Inflammatory macrophage (primary cell): ENCODE data around the gene FAM83C.
A peak's percentile ranks its signal among the peaks of the same experiment; 100 is the strongest.
"Not testable (repeated sequence)": the region's sequence is repeated elsewhere in the genome, so short reads cannot be mapped to it uniquely, and the experiment has no call there.

Source experiments
- DNase-seq, 2 donors: peaks; one replicate each; pipeline ENCODE4 v3.0.0-alpha.2; 2020 to 2022

FAM83C gene

GRCh38 chr20:35263532-35264341 is 28.5 kb downstream of the FAM83C start:
- DNase-seq, result no peak

GRCh38 chr20:35262731-35263531 is 29.3 kb downstream of the FAM83C start:
- not testable (repeated sequence) for DNase-seq

- not testable (repeated sequence) for DNase-seq
Measured at GRCh38 chr20:35262321-35262720, 29.9 kb downstream of the FAM83C start.

GRCh38 chr20:35260426-35260825 is 31.8 kb downstream of the FAM83C start:
- DNase-seq, result no peak

GRCh38 chr20:35257175-35257909 is 34.9 kb downstream of the FAM83C start:
- no peak for DNase-seq

GRCh38 chr20:35254448-35254999 is 37.7 kb downstream of the FAM83C start:
- DNase-seq, result no peak

- DNase-seq, result no peak
Measured at GRCh38 chr20:35253010-35253409, 39.2 kb downstream of the FAM83C start.

GRCh38 chr20:35252598-35252997 is 39.6 kb downstream of the FAM83C start:
- DNase-seq, result not testable (repeated sequence)

GRCh38 chr20:35252037-35252461 is 40.2 kb downstream of the FAM83C start:
- DNase-seq, result no peak

- DNase-seq, result no peak
Measured at GRCh38 chr20:35251613-35251940, 40.6 kb downstream of the FAM83C start.

- DNase-seq, result no peak
Measured at GRCh38 chr20:35248641-35249475, 43.4 kb downstream of the FAM83C start.

- no peak for DNase-seq
Measured at GRCh38 chr20:35246723-35247122, 45.5 kb downstream of the FAM83C start.

- no peak for DNase-seq
Measured at GRCh38 chr20:35243986-35244385, 48.2 kb downstream of the FAM83C start.

GRCh38 chr20:35243317-35243716 is 48.9 kb downstream of the FAM83C start:
- no peak for DNase-seq

- no peak for DNase-seq
Measured at GRCh38 chr20:35240811-35241293, 51.4 kb downstream of the FAM83C start.

- no peak for DNase-seq
Measured at GRCh38 chr20:35240083-35240810, 52.0 kb downstream of the FAM83C start.

GRCh38 chr20:35238735-35239134 is 53.5 kb downstream of the FAM83C start:
- DNase-seq, result no peak

- DNase-seq, result peak; percentile 18 to 42
Measured at GRCh38 chr20:35238170-35238569, 54.1 kb downstream of the FAM83C start.

- DNase-seq, result no peak
Measured at GRCh38 chr20:35237486-35237885, 54.7 kb downstream of the FAM83C start.

- no peak for DNase-seq
Measured at GRCh38 chr20:35235881-35236280, 56.3 kb downstream of the FAM83C start.
